HTR-8/SVneo (cell line): ENCODE measurements around the gene CCT4.
"Not testable (repeated sequence)": the region's sequence is repeated elsewhere in the genome, so short reads cannot be mapped to it uniquely, and the experiment has no call there.

Experiments
- DNase-seq: peaks from one replicate; pipeline ENCODE4 v3.0.0; 2011; ENCODE audit warnings: low spot score, mixed read lengths; ENCODE audit not compliant: insufficient read length
- FAIRE-seq: peaks from 2 replicates; lab custom pipeline; 2011; peaks lifted over from hg19 to GRCh38; lab: Jason Lieb, UNC

Gene CCT4

DNA sequence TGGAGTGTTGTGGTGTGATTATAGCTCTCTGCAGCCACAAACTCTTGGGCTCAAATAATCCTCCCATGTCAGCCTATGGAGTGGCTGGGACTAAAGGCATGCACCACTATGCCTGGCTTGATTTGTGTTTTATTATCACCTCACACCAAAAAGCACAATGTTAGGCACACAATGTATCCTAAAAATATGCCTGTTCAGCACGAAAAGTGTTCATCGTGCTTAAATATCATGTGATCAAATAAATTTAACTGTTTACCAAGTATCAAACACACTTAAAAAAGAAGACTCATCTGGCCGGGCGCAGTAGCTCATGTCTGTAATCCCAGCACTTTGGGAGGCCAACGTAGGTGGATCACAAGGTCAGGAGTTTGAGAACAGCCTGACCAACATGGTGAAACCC is 5.6 kb downstream of the CCT4 start:
- no peak for DNase-seq

DNA sequence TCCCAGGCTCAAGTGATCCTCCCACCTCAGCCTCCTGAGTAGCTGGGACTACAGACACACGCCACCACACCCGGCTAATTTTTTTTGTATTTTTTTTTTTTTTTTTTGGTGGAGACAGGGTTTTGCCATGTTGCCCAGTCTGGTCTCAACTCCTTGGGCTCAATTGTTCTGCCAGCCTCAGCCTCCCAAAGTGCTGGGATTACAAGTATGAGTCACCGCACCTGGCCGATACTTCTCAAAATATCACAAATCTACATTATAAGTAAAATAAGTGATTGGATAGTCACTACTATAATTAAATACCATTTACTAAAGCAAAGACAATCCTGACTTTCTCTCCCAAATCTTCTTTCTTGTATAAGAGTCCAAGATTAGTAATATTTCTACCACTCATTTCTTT is 9.1 kb downstream of the CCT4 start:
- FAIRE-seq, result not testable (repeated sequence)

More for the DNA sequence above, 5.6 kb downstream of the CCT4 start:
- no peak for FAIRE-seq

DNA sequence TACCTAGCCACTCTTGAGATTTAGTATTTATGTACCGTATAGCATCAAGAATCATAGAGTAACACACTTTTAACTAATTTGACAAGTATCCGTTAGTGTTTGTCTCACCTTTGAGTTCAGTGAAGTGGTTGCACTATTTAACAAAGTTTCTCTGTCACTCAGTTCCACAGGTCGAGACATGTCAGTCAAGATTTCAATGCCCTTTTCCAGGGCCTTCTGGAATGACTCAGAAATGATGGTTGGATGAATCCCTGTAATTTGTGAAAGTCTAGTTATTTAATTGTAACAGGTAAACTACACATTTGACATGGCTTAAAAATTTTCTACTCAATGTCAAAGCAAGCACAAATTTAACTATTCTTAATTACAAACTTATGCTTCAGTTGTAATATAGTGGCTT is 9.7 kb downstream of the CCT4 start:
- no peak for DNase-seq
- FAIRE-seq, result no peak

More for the DNA sequence above, 9.1 kb downstream of the CCT4 start:
- not testable (repeated sequence) for DNase-seq

DNA sequence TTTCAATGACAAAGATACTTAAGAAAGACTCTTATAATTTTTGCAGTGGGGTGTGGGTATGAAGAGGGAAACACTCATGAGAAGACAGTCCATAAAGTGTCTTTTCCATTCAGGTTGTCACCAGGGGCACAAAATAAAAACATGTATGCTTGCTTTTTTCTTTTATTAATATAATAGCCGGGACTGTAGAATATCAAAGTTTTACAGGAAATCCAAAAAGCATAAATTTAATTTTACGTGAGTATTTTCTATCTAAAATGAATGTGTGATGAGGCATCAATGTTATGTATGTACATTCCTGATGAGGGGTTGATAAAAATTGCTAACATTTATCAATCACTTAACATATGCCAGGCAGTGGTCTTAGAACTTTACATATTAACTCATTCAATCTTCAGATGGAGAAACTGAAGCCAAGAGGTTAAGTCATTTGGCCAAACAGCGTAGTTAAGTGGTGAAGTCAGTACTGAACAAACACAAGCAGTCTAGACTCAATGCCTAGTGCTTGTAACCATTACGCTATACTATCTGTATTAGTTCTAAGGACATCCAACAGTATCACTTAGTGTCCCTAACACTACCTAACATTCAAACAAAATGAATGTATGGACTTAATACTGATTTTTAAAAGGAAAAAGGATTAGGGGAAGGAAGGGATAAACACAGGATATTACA is 10.7 kb downstream of the CCT4 start:
- DNase-seq (no peak), FAIRE-seq (no peak)

GRCh38 chr2:61876400-61876799 is 12.1 kb downstream of the CCT4 start:
- no peak for FAIRE-seq
- DNase-seq, result no peak

GRCh38 chr2:61866482-61867089 is 21.9 kb downstream of the CCT4 start:
- not testable (repeated sequence) for FAIRE-seq, DNase-seq

- DNase-seq, result no peak
Observed at GRCh38 chr2:61862085-61862484, 26.4 kb downstream of the CCT4 start.

GRCh38 chr2:61857224-61857623 is 31.2 kb downstream of the CCT4 start:
- no peak for FAIRE-seq
- no peak for DNase-seq

More at GRCh38 chr2:61862085-61862484, 26.4 kb downstream of the CCT4 start:
- FAIRE-seq, result no peak

DNA sequence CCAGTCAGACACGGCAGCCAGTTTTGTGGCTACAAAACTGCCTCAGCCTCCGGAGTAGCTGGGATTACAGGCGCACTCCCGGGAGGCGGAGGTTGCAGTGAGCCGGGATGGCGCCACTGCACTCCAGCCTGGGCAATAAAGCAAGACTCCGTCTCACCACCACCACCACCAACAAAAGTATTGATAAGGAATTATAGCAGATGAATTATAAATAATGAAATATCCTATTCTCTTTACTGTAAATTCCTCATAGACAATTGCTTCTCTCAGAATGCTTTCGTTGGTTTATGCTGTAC is 33.2 kb downstream of the CCT4 start:
- no peak for FAIRE-seq

GRCh38 chr2:61854564-61855317 is 33.7 kb downstream of the CCT4 start:
- DNase-seq (peak; percentile 98), FAIRE-seq (no peak)

More for the DNA sequence above, 33.2 kb downstream of the CCT4 start:
- DNase-seq, result no peak

- FAIRE-seq, result peak; percentile 9
Observed at GRCh38 chr2:61853847-61854563, 34.5 kb downstream of the CCT4 start, which contains the start of gene FAM161A. Gene FAM161A (minus strand): TSS chr2:61854060. CDS start chr2:61854041, 19 bp downstream.

DNA sequence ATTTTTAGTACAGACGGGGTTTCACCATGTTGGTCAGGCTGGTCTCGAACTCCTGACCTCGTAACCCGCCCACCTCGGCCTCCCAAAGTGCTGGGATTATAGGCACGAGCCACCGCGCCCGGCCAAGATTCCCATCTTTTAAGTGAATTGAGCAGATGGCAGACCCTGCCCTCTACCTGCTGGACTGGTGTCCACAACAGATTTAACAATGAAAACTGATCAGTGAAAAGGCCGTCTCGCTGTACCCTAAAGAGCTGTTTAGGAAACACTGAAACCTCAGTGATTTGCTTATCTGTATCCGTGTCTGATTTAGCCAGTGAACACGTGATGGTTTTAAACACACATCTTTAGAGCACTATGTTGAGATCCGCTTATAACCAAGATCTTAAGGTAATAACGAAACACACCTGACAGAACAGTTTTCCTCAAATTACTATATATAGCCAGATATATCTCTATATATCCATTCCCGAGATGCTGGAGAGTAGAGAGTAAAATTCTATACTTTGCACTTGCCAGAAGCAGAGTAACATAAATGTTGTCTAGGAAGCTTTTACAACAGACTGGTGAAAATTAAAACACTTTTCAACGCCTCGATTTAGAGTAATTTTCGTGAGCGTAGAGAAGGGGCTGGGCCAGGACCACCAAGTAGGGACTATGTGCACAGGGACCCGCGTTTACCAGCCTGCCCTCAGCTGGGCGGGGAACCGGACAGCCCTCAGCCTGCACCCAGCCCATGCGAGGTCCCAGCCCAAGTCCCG is 35.2 kb downstream of the CCT4 start:
- DNase-seq (peak; percentile 79), FAIRE-seq (no peak)

More at GRCh38 chr2:61853847-61854563, 34.5 kb downstream of the CCT4 start, which contains the start of gene FAM161A:
- DNase-seq, result peak; percentile 92

- FAIRE-seq, DNase-seq: not testable (repeated sequence)
Observed at GRCh38 chr2:61851270-61851669, 37.2 kb downstream of the CCT4 start.

DNA sequence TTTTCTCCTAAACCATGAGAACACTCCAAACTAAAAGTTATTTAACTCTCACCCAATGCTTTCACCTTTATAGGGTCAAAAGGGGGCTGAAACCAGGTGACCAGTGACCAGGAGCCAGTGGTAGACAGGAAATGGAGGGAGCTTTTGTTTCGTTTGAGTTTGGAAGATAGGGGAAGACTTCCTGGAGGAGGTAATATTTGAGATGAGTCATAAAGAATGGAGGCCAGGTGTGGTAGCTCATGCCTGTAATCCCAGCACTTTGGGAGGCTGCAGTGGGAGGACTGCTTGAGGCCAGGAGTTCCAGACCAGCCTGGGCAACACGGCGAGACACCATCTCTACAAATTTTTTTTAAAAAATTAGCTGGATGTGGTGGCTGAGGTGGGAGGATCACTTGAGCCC is 43.1 kb downstream of the CCT4 start:
- DNase-seq, result no peak
- FAIRE-seq, result no peak

DNA sequence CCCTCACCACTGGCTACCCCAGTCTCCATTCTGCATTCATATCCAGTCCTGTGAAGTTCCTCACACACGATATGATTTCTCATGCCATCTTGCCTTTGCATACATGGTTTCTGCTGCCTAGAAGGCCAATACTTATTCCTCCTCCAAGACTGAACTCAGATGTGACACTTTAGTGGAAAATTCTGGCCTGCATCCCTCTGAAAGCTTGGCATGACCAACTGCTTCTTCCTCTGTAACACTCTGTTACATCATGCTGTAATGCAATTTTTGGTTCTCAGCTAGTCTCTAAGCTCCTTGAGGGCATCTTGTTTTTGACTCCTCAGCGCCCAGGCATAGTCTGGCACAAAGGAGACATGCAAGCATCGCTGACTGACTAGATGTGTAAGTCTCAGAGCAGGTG is 47.2 kb downstream of the CCT4 start:
- no peak for FAIRE-seq
- no peak for DNase-seq

- DNase-seq, result no peak
- FAIRE-seq, result no peak
Observed at GRCh38 chr2:61834893-61835292, 53.6 kb downstream of the CCT4 start.

GRCh38 chr2:61833971-61834370 is 54.5 kb downstream of the CCT4 start:
- FAIRE-seq, result no peak
- DNase-seq, result no peak

- DNase-seq (no peak), FAIRE-seq (no peak)
Observed at GRCh38 chr2:61832183-61832841, 56.1 kb downstream of the CCT4 start.

DNA sequence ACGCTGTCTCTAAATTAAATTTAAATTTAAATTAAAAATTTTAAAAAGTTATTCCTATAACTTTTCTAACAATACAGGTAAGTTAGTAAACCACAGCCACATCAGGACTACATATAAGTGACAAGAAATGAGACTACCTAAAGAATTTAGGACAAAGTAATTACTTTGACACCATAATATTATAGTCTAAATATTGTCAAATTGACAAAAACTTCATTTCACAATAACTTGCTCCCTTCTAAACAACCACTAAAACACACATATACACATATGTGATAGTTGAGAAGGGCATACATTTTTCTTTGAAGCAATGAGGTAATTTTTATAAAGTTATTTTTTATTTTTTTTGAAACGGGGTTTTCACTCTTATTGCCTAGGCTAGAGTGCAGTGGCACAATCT is 66.2 kb downstream of the CCT4 start:
- no peak for DNase-seq
- FAIRE-seq, result no peak
